ENCODE measurements around the gene PAPSS1.

DNA sequence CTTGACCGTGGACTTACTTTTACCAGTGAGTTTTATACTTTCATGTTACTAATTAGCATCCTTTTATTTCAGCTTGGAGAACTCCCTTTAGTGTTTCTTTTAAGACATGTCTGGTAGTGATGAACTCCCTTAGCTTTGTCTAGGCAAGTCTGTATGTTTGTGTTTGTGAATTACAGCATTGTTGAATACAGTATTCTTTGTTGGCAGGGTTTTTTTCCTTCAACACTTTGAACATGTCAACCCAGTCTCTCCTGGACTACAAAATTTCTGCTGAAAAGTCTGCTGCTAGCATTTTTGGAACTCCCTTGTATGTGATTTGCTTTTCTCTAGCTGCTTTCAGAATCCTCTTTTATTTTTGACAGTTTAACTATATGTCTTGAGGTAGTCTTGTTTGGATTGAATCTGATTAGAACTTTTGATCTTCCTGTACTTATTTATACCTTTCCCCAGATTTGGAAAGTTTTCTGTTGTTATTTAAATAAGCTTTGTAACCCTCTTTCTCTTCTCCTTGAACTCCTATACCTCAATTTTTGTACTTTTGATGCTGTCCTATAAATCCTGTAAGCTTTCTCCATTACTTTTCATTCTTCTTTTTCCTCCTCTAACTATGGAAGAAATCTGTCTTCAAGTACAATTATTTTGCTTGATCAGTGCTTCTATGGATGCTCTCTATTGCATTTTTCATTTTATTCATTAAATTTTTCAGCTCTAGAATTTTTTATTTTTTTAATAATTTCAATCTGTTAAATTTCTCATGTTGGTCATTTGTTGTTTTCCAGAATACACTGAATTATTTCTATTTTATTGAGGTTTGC lies 14.1 kb downstream of the PAPSS1 start:
- no peak for TF ChIP-seq CTCF (optimal IDR thresholded peaks at IDR 0.05 in 1 of 3, IDR thresholded peaks at IDR 0.05 in 1 of 3, conservative IDR thresholded peaks at IDR 0.05 in 1 of 3; ENCODE audit: extremely low read depth in 1 of 3, insufficient read depth in 2 of 3, low read length in 3 of 3)
- TF ChIP-seq EZH2 (IDR thresholded peaks at IDR 0.05; ENCODE audit: low read length), result no peak

All from keratinocyte (primary cell).